GM12801 (cell line): ENCODE data around the gene SMARCC1.

ENCODE experiments used
- CTCF ChIP-seq: IDR thresholded peaks from one replicate; pipeline ENCODE4 v1.5.1; 2011; ENCODE audit warnings: control low read depth; ENCODE audit not compliant: insufficient read length; ENCODE audit errors: extremely low read depth

Gene SMARCC1

GRCh38 chr3:47669026-47669749 is 112.5 kb downstream of the SMARCC1 start:
- TF ChIP-seq CTCF, result no peak

GRCh38 chr3:47666118-47666517 is 115.6 kb downstream of the SMARCC1 start:
- no peak for TF ChIP-seq CTCF

GRCh38 chr3:47664519-47664918 is 117.2 kb downstream of the SMARCC1 start:
- TF ChIP-seq CTCF, result no peak

GRCh38 chr3:47663630-47664240 is 118.0 kb downstream of the SMARCC1 start:
- TF ChIP-seq CTCF, result no peak

- TF ChIP-seq CTCF, result no peak
These were observed 120.5 kb downstream of the SMARCC1 start for GRCh38 chr3:47661121-47661752.

GRCh38 chr3:47658444-47658843 is 123.2 kb downstream of the SMARCC1 start:
- no peak for TF ChIP-seq CTCF

- no peak for TF ChIP-seq CTCF
These were observed 129.6 kb downstream of the SMARCC1 start for GRCh38 chr3:47652142-47652541.
